SK-N-SH (cell line): ENCODE data around the gene TCP1. TPM values are rescaled to one million over a fixed set of nuclear protein-coding genes. Genes with fewer than 3 reads are reported as not detected.

Source experiments
- CTCF ChIA-PET: fragments of 300-600, 350-600 bp; formaldehyde crosslinking; extraction: SDS; loops from one replicate; lab custom pipeline; 2021; lab: Yijun Ruan, JAX
- POLR2A ChIA-PET: fragments of 350-600 bp; sonication (Branson Sonifier 250); formaldehyde crosslinking; extraction: SDS; loops from one replicate; lab custom pipeline; 2020; ENCODE audit warnings: antibody characterized with exemption, inconsistent platforms; lab: Yijun Ruan, JAX
- DNase-seq: peaks from one replicate; pipeline ENCODE4 v3.0.0; 2012
- H2AFZ ChIP-seq: fragments of 200-600 bp; sonication (generic); 2 replicates; pipeline ENCODE4 v1.8.1; 2016; ENCODE audit warnings: antibody characterized with exemption, mild to moderate bottlenecking, low read depth
- H3F3A ChIP-seq: fragments of 200-600 bp; sonication (generic); replicated peaks from 2 replicates; pipeline ENCODE3; 2016; ENCODE audit warnings: antibody characterized with exemption, mild to moderate bottlenecking; ENCODE audit not compliant: insufficient read depth
- H3K27ac ChIP-seq, 2 experiments: fragments of 200-500 bp in 1 of 2; fragments of 200-600 bp in 1 of 2; sonication (Bioruptor generic) in 1 of 2; sonication (generic), shearing (Covaris generic) in 1 of 2; 2 replicates each; pipeline versions ENCODE4 v1.5.1 to v1.6.1; 2014 to 2016; ENCODE audit warnings: low read depth in 2 of 2, inconsistent platforms in 1 of 2, low read length in 1 of 2, mild to moderate bottlenecking in 1 of 2, mixed read lengths in 1 of 2
- H3K27me3 ChIP-seq: fragments of 200-600 bp; sonication (generic), shearing (Covaris generic); 2 replicates; pipeline ENCODE4 v1.6.1; 2016; ENCODE audit warnings: mixed run types; ENCODE audit not compliant: insufficient read depth
- H3K36me3 ChIP-seq, 2 experiments: fragments of 200-500 bp in 1 of 2; fragments of 200-600 bp in 1 of 2; sonication (Bioruptor generic) in 1 of 2; sonication (generic) in 1 of 2; replicated peaks in 1 of 2; 2 replicates each; pipeline versions ENCODE3 to v1.5.1; 2014 to 2016; ENCODE audit warnings: low read length in 1 of 2, mild to moderate bottlenecking in 1 of 2; ENCODE audit not compliant: insufficient read depth in 2 of 2, control insufficient read depth in 1 of 2
- H3K4me1 ChIP-seq, 2 experiments: fragments of 200-500 bp in 1 of 2; fragments of 200-600 bp in 1 of 2; sonication (Bioruptor generic) in 1 of 2; sonication (generic), shearing (Covaris generic) in 1 of 2; 2 replicates each; pipeline versions ENCODE4 v1.5.1 to v1.6.1; 2014 to 2016; ENCODE audit warnings: low read depth in 1 of 2, low read length in 1 of 2, mixed run types in 1 of 2; ENCODE audit not compliant: insufficient read depth in 2 of 2, control insufficient read depth in 1 of 2
- H3K4me2 ChIP-seq: fragments of 200-600 bp; sonication (generic), shearing (Covaris generic); 2 replicates; pipeline ENCODE4 v1.6.1; 2017; ENCODE audit warnings: mixed run types
- H3K4me3 ChIP-seq, 2 experiments: fragments of 200-500 bp in 1 of 2; fragments of 200-600 bp in 1 of 2; sonication (Bioruptor generic) in 1 of 2; sonication (generic), shearing (Covaris generic) in 1 of 2; 2 replicates each; pipeline versions ENCODE4 v1.5.1 to v1.8.1; 2014 to 2016; ENCODE audit warnings: low read depth in 2 of 2, inconsistent platforms in 1 of 2, low read length in 1 of 2, mild to moderate bottlenecking in 1 of 2, mixed read lengths in 1 of 2, moderate library complexity in 1 of 2
- H3K79me2 ChIP-seq: fragments of 200-600 bp; sonication (generic); 2 replicates; pipeline ENCODE4 v1.8.1; 2017; ENCODE audit warnings: mild to moderate bottlenecking; ENCODE audit not compliant: insufficient read depth
- H3K9ac ChIP-seq: fragments of 200-600 bp; sonication (generic); 2 replicates; pipeline ENCODE4 v1.6.1; 2017; ENCODE audit warnings: mixed run types
- H3K9me2 ChIP-seq: fragments of 200-600 bp; sonication (generic); 2 replicates; pipeline ENCODE4 v1.6.1; 2017; ENCODE audit warnings: mixed run types
- H3K9me3 ChIP-seq: fragments of 200-600 bp; sonication (generic); 2 replicates; pipeline ENCODE4 v1.6.1; 2017; ENCODE audit warnings: mixed run types, mild to moderate bottlenecking, moderate library complexity
- H4K20me1 ChIP-seq: fragments of 200-600 bp; sonication (generic); 2 replicates; pipeline ENCODE4 v1.6.1; 2017; ENCODE audit warnings: mild to moderate bottlenecking, mixed run types; ENCODE audit not compliant: insufficient read depth
- CHD2 ChIP-seq: fragments of 150-350 bp; IDR thresholded peaks from 2 replicates; pipeline ENCODE4 v1.6.1; 2018; ENCODE audit warnings: low read length; ENCODE audit not compliant: partially characterized antibody
- EP300 ChIP-seq, 2 experiments: IDR thresholded peaks; 2 replicates each; pipeline versions ENCODE4 v1.4.0 to v1.6.1; 2012; ENCODE audit warnings: borderline replicate concordance in 1 of 2, low read depth in 1 of 2, low read length in 1 of 2
- EZH2phosphoT487 ChIP-seq: fragments of 200-600 bp; sonication (generic); IDR thresholded peaks from 2 replicates; pipeline ENCODE4 v1.6.1; 2017; ENCODE audit warnings: low read depth, mixed run types, mild to moderate bottlenecking, antibody characterized with exemption, moderate library complexity, borderline replicate concordance
- FOSL2 ChIP-seq: IDR thresholded peaks from 2 replicates; pipeline ENCODE4 v1.4.0; 2012; ENCODE audit warnings: low read depth, mild to moderate bottlenecking, moderate library complexity, borderline replicate concordance
- GATA2 ChIP-seq: sonication (generic); formaldehyde crosslinking; IDR thresholded peaks from 2 replicates; pipeline ENCODE4 v1.5.0; 2020; ENCODE audit warnings: mild to moderate bottlenecking, missing genetic modification reagents
- IRF3 ChIP-seq: fragments of 150-350 bp; IDR thresholded peaks from 2 replicates; pipeline ENCODE4 v1.6.1; 2016; ENCODE audit warnings: mild to moderate bottlenecking, low read depth, low read length
- MXI1 ChIP-seq: IDR thresholded peaks from 2 replicates; pipeline ENCODE4 v1.6.1; 2012; ENCODE audit warnings: mild to moderate bottlenecking, low read depth, low read length, improper control_type of control experiment
- NFIC ChIP-seq: IDR thresholded peaks from 2 replicates; pipeline ENCODE4 v1.4.0; 2012; ENCODE audit warnings: borderline replicate concordance
- RAD21 ChIP-seq: IDR thresholded peaks from 2 replicates; pipeline ENCODE4 v1.6.1; 2012; ENCODE audit warnings: mild to moderate bottlenecking, low read length
- REST ChIP-seq: IDR thresholded peaks from 2 replicates; pipeline ENCODE4 v1.6.1; 2012; ENCODE audit warnings: mild to moderate bottlenecking, low read depth, low read length, moderate library complexity
- RXRA ChIP-seq: IDR thresholded peaks from 2 replicates; pipeline ENCODE4 v1.4.0; 2012; ENCODE audit warnings: low read depth, mild to moderate bottlenecking, borderline replicate concordance
- SIN3A ChIP-seq: IDR thresholded peaks from 2 replicates; pipeline ENCODE4 v1.6.1; 2012; ENCODE audit warnings: low read depth, mild to moderate bottlenecking, low read length, moderate library complexity, borderline replicate concordance
- SMC3 ChIP-seq: IDR thresholded peaks from 2 replicates; pipeline ENCODE4 v1.6.1; 2012; ENCODE audit warnings: low read depth, low read length, improper control_type of control experiment
- USF2 ChIP-seq: fragments of 150-350 bp; IDR thresholded peaks from 2 replicates; pipeline ENCODE4 v1.6.1; 2017; ENCODE audit warnings: antibody characterized with exemption, low read length, low read depth, borderline replicate concordance
- YY1 ChIP-seq: IDR thresholded peaks from 2 replicates; pipeline ENCODE4 v1.4.0; 2012; ENCODE audit warnings: low read depth, mild to moderate bottlenecking
- whole genome bisulfite sequencing: methylation state at CpG from one replicate; pipeline ENCODE4 v1.1.6; 2017; ENCODE audit warnings: low lambda C conversion rate; 5-methylcytosine and 5-hydroxymethylcytosine counted together
- polyA plus RNA-seq, 3 experiments: library from polyadenylated mRNA; depleted of rRNA; stranded (reverse); fragments of >200 nt; gene quantifications; 2 replicates each; pipeline ENCODE4 v1.2.3, GENCODE V29; 2012

Gene TCP1
- polyA plus RNA-seq, 1 of the 3 experiments (the other 2 are of a cell fraction) = 154 TPM

GRCh38 chr6:159830501-159831372 is 41.3 kb upstream of the TCP1 start:
- CTCF ChIA-PET = interaction anchor here (1.0 to 1.5 kb wide), 2 partner anchors 9 to 32 kb away, joined by 3 to 4 read pairs; no protein-coding TSS in a partner anchor
- no peak overlapping the region for H3K9ac ChIP-seq
- H3K4me2 ChIP-seq = no peak overlapping the region
- TF ChIP-seq RXRA (no peak), EP300 (IDR thresholded peaks at IDR 0.05; ENCODE audit: borderline replicate concordance in 1 of 2, low read depth in 1 of 2, low read length in 1 of 2) (no peak), REST (no peak), IRF3 (no peak)
- H3K4me3 ChIP-seq = no peak overlapping the region
- POLR2A ChIA-PET = no interaction called here
- no peaks in the 10 kb centered on the region for H4K20me1 ChIP-seq
- H3K36me3 ChIP-seq = no peaks in the 10 kb centered on the region
- no peaks in the 10 kb centered on the region for H3K4me1 ChIP-seq
- no peaks in the 10 kb centered on the region for H3K9me2 ChIP-seq
- no peaks in the 10 kb centered on the region for H3K79me2 ChIP-seq
- H2AFZ ChIP-seq = no peak overlapping the region
- WGBS = 68% methylated on average over 9 of the region's 11 CpGs
- DNase-seq = no peak
- H3K27ac ChIP-seq = no peak overlapping the region
- H3K9me3 ChIP-seq = no peaks in the 10 kb centered on the region
- no peaks in the 10 kb centered on the region; the same call in 1 of the 2 replicates for H3K27me3 ChIP-seq
- no peaks in the 10 kb centered on the region for H3F3A ChIP-seq

- ChIA-PET CTCF (interaction anchor here (1.0 kb wide), 1 partner anchor 34 kb away, joined by 3 read pairs; no protein-coding TSS in a partner anchor), POLR2A (no interaction called here)
- peak overlapping the region; percentile 35; the same call in 1 of the 2 replicates for H2AFZ ChIP-seq
Measured at GRCh38 chr6:159829526-159829925, 40.1 kb upstream of the TCP1 start.

More at GRCh38 chr6:159829526-159829925, 40.1 kb upstream of the TCP1 start:
- no peaks in the 10 kb centered on the region for H3K4me1 ChIP-seq
- H3K27ac ChIP-seq = no peak overlapping the region
- WGBS = 64% methylated on average over 4 of the region's 4 CpGs
- no peak for DNase-seq
- H3K27me3 ChIP-seq = no peaks in the 10 kb centered on the region
- no peak overlapping the region for H3K4me3 ChIP-seq
- no peaks in the 10 kb centered on the region for H3K9me3 ChIP-seq
- no peak overlapping the region for H3K9ac ChIP-seq
- no peaks in the 10 kb centered on the region for H3F3A ChIP-seq
- H3K4me2 ChIP-seq = no peak overlapping the region
- TF ChIP-seq GATA2 (CRISPR knock-in tag) (no peak), CHD2 (no peak), MXI1 (no peak), FOSL2 (no peak), YY1 (no peak), RAD21 (no peak), EZH2phosphoT487 (no peak), SMC3 (no peak), SIN3A (no peak), USF2 (no peak), NFIC (no peak), IRF3 (no peak)
- no peaks in the 10 kb centered on the region for H3K9me2 ChIP-seq
- H3K79me2 ChIP-seq = no peaks in the 10 kb centered on the region
- H3K36me3 ChIP-seq = no peaks in the 10 kb centered on the region
- H4K20me1 ChIP-seq = no peaks in the 10 kb centered on the region
